Gastroesophageal sphincter (tissue), 2 donors: ENCODE results near the gene TM9SF1.

Source experiments
- POLR2A ChIP-seq, 2 donors: fragments of 450-650 bp; IDR thresholded peaks; one replicate each; pipeline ENCODE4 v1.6.1; 2017; ENCODE audit warnings: antibody characterized with exemption in 2 of 2, mild to moderate bottlenecking in 2 of 2, moderate library complexity in 1 of 2
- POLR2AphosphoS5 ChIP-seq: sonication (generic); formaldehyde crosslinking; IDR thresholded peaks from one replicate; pipeline ENCODE4 v1.6.1; 2017; ENCODE audit warnings: antibody characterized with exemption

DNA sequence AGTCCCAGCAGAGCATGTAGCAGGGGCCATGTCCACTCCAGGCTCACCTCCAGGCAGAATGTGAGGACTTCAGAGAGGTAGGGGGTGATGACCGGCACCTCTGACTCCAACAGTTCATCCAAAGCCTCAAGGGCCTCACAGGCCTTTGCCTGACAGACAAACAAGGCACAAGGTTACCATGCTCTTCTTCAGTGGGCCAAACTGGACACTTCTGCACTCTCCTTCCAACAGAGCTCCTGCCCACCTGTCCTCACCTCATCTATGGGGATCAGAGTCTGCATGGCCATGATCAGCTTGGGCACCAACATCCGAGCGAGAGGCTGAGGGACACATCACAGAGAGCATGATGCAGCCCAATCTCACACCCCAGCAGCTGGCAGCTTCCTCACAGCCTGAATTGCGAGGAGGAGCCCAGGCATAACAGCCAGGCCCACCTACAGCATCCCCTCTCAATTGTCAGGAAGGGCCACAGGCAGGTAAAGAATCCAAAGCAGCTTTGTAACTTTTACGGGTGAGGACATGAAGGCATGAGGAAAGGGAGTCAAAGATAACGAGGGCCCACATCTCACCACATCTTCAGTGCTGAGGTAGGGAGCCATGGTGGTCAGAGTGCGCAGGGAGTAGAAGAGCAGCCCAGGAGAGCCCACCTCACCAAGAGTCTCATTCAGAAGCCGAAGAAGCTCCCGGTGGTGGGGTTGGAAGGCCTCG is 8.3 kb downstream of the TM9SF1 start:
- TF ChIP-seq POLR2AphosphoS5 (no peak), POLR2A (IDR thresholded peaks at IDR 0.05) (no peak)
